ENCODE data around the gene ZER1. TPM values are rescaled to one million over a fixed set of nuclear protein-coding genes. Genes with fewer than 3 reads are reported as not detected.
A peak's percentile ranks its signal among the peaks of the same experiment; 100 is the strongest.
"Not testable (repeated sequence)": the region's sequence is repeated elsewhere in the genome, so short reads cannot be mapped to it uniquely, and the experiment has no call there.

Gene ZER1
- total RNA-seq, 1 donor from 2014 or later = 38.0 TPM

GRCh38 chr9:128702445-128702948 lies 69.2 kb downstream of the ZER1 start, which contains the start of gene PKN3:
Gene PKN3 (plus strand): TSS chr9:128702503. CDS start chr9:128702916, 413 bp downstream.
- no peaks in the 10 kb centered on the region for H3K36me3 Mint-ChIP-seq (ENCODE audit: unreplicated experiment)
- peak; percentile 98 for TF ChIP-seq CTCF (IDR thresholded peaks at IDR 0.05; ENCODE audit: partially characterized antibody, unreplicated experiment)
- peak; percentile 98 for DNase-seq
- peaks cover 3% of the 10 kb centered on the region for H3K27me3 Mint-ChIP-seq (ENCODE audit: unreplicated experiment)
- peak within 1 kb of the TSS; percentile 78 for H3K4me3 Mint-ChIP-seq (ENCODE audit: unreplicated experiment)
- H3K27ac Mint-ChIP-seq (ENCODE audit: unreplicated experiment) = no peak within 1 kb of the TSS
- H3K4me1 Mint-ChIP-seq (ENCODE audit: low read depth, unreplicated experiment) = no peaks in the 10 kb centered on the region
- H3K9me3 Mint-ChIP-seq (ENCODE audit: unreplicated experiment) = no peaks in the 10 kb centered on the region

- Mint-ChIP-seq H3K4me1 (ENCODE audit: low read depth, unreplicated experiment) (no peaks in the 10 kb centered on the region), H3K27me3 (ENCODE audit: unreplicated experiment) (peaks cover 3% of the 10 kb centered on the region), H3K4me3 (ENCODE audit: unreplicated experiment) (no peak overlapping the region), H3K27ac (ENCODE audit: unreplicated experiment) (no peak overlapping the region), H3K9me3 (ENCODE audit: unreplicated experiment) (no peaks in the 10 kb centered on the region), H3K36me3 (ENCODE audit: unreplicated experiment) (no peaks in the 10 kb centered on the region)
- no peak for DNase-seq
- TF ChIP-seq CTCF (IDR thresholded peaks at IDR 0.05; ENCODE audit: partially characterized antibody, unreplicated experiment) = no peak
These were observed 70.4 kb downstream of the ZER1 start for GRCh38 chr9:128701227-128701854.

GRCh38 chr9:128699096-128699795 lies 72.5 kb downstream of the ZER1 start:
- H3K36me3 Mint-ChIP-seq (ENCODE audit: unreplicated experiment); DNase-seq; H3K27ac Mint-ChIP-seq (ENCODE audit: unreplicated experiment); H3K4me1 Mint-ChIP-seq (ENCODE audit: low read depth, unreplicated experiment); H3K9me3 Mint-ChIP-seq (ENCODE audit: unreplicated experiment); H3K27me3 Mint-ChIP-seq (ENCODE audit: unreplicated experiment); H3K4me3 Mint-ChIP-seq (ENCODE audit: unreplicated experiment): not testable (repeated sequence)

- Mint-ChIP-seq H3K27me3 (ENCODE audit: unreplicated experiment) (peaks cover 4% of the 10 kb centered on the region), H3K4me1 (ENCODE audit: low read depth, unreplicated experiment) (no peaks in the 10 kb centered on the region), H3K27ac (ENCODE audit: unreplicated experiment) (no peak overlapping the region), H3K4me3 (ENCODE audit: unreplicated experiment) (no peak overlapping the region), H3K9me3 (ENCODE audit: unreplicated experiment) (no peaks in the 10 kb centered on the region), H3K36me3 (ENCODE audit: unreplicated experiment) (no peaks in the 10 kb centered on the region)
- no peak for DNase-seq
- no peak for TF ChIP-seq CTCF (IDR thresholded peaks at IDR 0.05; ENCODE audit: partially characterized antibody, unreplicated experiment)
These were observed 74.6 kb downstream of the ZER1 start for GRCh38 chr9:128696923-128697707.

GRCh38 chr9:128694344-128694743 lies 77.4 kb downstream of the ZER1 start:
- peaks cover 10% of the 10 kb centered on the region for H3K4me1 Mint-ChIP-seq (ENCODE audit: low read depth, unreplicated experiment)
- TF ChIP-seq CTCF (IDR thresholded peaks at IDR 0.05; ENCODE audit: partially characterized antibody, unreplicated experiment) = no peak
- H3K9me3 Mint-ChIP-seq (ENCODE audit: unreplicated experiment) = peaks cover 8% of the 10 kb centered on the region
- no peak overlapping the region for H3K4me3 Mint-ChIP-seq (ENCODE audit: unreplicated experiment)
- H3K27me3 Mint-ChIP-seq (ENCODE audit: unreplicated experiment) = peaks cover 8% of the 10 kb centered on the region
- DNase-seq = no peak
- no peak overlapping the region for H3K27ac Mint-ChIP-seq (ENCODE audit: unreplicated experiment)
- H3K36me3 Mint-ChIP-seq (ENCODE audit: unreplicated experiment) = peaks cover 9% of the 10 kb centered on the region

- not testable (repeated sequence) for H3K27ac Mint-ChIP-seq (ENCODE audit: unreplicated experiment); H3K36me3 Mint-ChIP-seq (ENCODE audit: unreplicated experiment)
These were observed 78.0 kb downstream of the ZER1 start for GRCh38 chr9:128693738-128694137.

More at GRCh38 chr9:128693738-128694137, 78.0 kb downstream of the ZER1 start:
- H3K27me3 Mint-ChIP-seq (ENCODE audit: unreplicated experiment); H3K9me3 Mint-ChIP-seq (ENCODE audit: unreplicated experiment); H3K4me1 Mint-ChIP-seq (ENCODE audit: low read depth, unreplicated experiment); H3K4me3 Mint-ChIP-seq (ENCODE audit: unreplicated experiment); DNase-seq: not testable (repeated sequence)

Measured in glutamatergic neuron (in vitro differentiated cells).